HG03108 (cell line): ENCODE measurements around the gene NAA50.

ENCODE experiments used
- ATAC-seq: cut with Tn5 transposase; IDR thresholded peaks from one replicate; pipeline ENCODE4 v1.9.1; 2021; ENCODE audit warnings: moderate library complexity; ENCODE audit not compliant: unreplicated experiment

NAA50 gene

GRCh38 chr3:113743006-113743630, 2.9 kb downstream of the NAA50 start:
- no peak for ATAC-seq

DNA sequence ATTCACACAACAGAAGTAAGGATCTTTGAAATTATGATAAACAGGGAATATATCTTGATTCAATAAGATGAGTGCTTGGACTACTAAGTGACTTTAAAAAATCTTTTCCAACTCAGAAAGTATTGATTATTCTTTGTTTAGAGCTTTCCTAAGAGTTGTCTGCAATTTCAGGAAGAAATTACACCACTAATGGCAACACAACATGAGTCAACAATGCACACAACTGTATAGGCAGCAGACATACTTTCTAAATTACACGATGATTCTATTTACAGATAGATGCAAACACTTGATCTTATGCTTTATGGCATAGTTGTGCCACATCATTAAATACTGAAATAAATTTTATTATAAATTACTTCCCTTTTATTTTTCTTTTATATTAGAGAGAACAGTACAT, 4.4 kb downstream of the NAA50 start:
- ATAC-seq, result no peak

- no peak for ATAC-seq
These were observed 5.0 kb downstream of the NAA50 start for GRCh38 chr3:113741086-113741485.

DNA sequence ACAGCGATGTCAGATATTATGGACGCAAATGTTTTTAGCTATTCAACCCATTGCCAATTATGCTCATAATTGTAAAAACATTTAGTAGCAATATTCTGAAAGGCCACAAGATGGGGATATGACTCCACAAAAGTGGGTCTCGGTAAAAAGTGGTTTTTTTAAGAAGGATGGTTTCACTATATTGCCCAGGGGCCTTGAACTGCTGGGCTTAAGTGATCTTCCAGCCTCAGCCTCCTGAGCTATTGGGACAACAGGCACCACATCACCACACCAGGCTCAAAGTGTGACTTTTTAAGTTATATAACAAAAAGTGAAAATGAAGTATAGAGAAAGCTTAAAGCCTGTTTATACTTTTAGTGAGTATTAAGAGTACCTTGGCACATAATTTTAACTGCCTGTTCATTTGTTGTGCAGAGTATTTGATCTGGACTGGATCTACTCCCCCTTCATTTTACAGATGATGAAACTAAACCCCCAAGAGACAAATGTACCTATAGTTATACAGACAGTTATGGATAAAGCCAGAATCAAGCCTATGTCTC, 9.4 kb downstream of the NAA50 start:
- no peak for ATAC-seq

DNA sequence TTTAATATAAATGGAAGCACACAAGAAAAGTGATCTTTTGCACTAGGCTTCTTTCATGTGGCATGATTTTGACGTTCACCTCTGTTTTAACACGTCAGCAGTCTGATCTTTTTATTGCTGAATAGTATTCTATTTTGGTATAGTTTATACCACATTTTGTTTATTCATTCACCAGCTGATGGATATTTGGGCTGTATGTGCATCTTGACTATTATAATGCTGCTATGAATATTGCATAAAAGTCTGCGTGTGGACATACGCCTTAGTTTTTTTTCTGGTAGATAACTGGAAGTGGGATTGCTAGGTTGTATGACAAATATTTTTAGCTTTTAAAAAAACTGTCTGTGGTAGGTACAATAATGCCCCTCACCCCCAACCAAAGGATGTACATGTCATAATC, 14.4 kb downstream of the NAA50 start:
- ATAC-seq, result no peak

DNA sequence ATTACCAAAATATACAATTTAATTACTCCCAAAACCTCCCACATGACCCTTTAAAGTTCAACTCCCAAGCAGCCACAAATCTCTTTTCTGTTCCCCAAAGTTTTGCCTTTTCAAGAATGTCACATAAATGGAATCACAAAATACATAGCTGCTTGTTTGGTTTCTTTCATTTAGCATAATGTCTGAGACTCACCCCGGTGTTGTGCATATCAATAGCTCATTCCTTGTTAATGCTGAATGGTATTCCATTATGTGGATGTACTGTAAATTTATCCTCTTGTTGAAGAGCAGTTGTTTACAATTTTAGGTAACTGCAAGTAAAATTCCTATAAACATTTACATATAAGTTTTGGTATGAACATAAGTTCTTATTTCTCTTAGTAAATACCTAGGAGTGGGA, 15.5 kb downstream of the NAA50 start:
- no peak for ATAC-seq

- ATAC-seq, result no peak
These were observed 17.4 kb downstream of the NAA50 start for GRCh38 chr3:113728661-113729060.

DNA sequence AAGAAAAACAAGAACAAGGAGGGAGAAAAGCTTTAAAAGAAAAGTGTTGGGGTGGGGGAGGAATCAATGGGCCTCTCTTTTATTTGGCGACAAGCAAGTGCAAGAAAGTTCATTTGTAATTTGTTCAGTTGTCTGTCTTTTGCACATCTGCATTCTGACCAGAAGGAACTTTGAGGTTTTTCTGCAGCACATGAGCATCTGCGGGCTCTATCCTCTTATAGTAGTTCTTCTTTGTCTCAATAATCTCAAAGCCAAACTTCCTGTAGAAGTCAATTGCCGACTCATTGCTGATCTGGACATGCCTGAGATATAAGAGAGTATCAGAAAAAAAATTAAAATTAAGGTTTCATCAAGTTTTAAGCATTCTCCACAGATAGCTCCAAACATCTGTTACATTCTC, 24.4 kb downstream of the NAA50 start:
- no peak for ATAC-seq

DNA sequence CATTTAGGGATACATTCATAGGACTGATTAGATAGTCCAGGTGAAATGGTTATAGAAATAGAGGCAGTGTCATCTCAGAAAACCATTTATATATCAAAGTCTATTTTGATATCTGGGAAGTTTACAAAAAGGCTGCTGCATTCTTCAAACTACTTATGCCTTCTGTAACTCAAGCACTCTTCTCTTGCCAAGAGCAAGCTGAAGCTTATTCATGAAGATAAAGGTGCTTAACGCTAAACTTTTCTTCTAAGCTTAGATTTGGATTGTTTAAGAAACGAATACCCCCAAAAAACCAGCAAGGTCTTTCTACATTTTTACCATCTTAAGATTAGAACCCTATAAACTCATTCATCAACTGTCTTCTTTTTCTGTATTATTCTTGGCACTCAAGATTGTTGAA, 26.3 kb downstream of the NAA50 start:
- ATAC-seq, result no peak

- no peak for ATAC-seq
These were observed 26.8 kb downstream of the NAA50 start for GRCh38 chr3:113719294-113719693.

DNA sequence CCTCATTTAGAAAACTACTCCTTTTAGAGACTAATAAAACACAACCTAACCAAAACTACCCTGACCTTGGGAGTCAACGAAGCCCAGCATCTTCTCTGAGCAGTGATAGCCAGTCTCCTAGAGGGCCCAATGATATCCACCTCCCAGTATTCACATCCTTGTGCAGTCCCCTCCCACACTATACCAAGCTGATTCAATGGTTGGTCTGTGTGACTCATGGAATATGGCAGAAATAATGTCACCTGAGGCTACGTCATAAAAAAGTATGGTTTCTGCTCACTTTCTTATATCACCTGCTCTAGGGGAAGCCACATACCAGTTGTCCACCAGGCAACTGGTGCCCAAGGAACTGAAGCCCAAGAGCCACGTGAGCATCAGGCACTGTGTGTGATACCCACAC, 28.2 kb downstream of the NAA50 start:
- no peak for ATAC-seq

- ATAC-seq, result no peak
These were observed 28.7 kb downstream of the NAA50 start for GRCh38 chr3:113717308-113717707.

DNA sequence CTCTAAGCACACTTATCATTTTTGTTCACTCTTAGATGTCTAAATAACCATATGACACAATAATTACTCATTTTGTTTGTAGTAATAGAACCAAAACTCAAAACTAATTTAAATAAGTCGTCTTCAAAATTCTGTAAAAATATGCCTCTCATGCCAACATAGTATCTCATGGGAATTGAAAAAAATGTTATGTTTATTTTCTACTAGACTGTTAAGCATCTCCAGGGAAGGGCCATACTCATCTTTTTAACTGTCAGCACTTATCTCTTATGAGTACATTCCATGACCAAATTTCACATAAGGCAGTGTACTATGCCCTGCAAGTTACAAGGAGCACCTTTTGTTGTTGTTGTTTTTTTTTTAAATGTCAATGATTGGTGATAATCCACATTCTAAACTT, 31.3 kb downstream of the NAA50 start:
- no peak for ATAC-seq

DNA sequence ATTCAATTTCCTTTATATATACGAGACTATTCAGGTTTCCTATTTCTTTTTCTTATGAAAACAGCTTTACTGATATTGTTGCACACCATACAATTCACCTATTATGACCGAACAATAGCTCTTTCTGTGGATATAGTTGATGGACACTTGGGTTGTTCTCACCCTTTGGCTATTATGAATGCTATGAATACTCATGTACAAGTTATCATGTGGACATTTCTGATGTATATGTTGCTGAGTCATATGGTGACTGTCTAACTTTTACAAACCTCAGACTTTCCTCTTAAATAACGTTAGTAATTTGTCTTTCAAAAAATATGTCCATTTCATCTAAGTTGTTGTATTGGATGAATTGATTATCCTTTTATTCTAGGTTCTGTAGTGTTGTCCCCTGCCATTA, 33.9 kb downstream of the NAA50 start:
- no peak for ATAC-seq

DNA sequence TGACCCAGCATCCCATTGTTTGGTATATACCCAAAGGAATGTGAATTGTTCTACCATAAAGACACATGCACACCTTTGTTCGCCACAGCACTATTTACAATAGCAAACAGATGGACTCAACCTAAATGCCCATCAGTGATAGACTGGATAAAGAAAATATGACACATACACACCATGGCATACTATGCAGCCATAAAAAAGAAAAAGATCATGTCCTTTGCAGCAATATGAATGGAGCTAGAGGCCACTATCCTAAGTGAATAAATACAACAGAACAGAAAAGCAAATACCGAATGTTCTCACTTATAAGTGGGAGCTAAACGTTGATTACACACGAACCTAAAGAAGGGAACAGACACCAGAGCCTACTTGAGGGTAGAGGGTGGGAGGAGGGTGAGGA, 38.2 kb downstream of the NAA50 start:
- ATAC-seq, result no peak

- no peak for ATAC-seq
These were observed 47.1 kb downstream of the NAA50 start for GRCh38 chr3:113698956-113699355.

- no peak for ATAC-seq
These were observed 47.8 kb downstream of the NAA50 start for GRCh38 chr3:113698213-113698742.

- no peak for ATAC-seq
These were observed 48.5 kb downstream of the NAA50 start for GRCh38 chr3:113697500-113698090.

DNA sequence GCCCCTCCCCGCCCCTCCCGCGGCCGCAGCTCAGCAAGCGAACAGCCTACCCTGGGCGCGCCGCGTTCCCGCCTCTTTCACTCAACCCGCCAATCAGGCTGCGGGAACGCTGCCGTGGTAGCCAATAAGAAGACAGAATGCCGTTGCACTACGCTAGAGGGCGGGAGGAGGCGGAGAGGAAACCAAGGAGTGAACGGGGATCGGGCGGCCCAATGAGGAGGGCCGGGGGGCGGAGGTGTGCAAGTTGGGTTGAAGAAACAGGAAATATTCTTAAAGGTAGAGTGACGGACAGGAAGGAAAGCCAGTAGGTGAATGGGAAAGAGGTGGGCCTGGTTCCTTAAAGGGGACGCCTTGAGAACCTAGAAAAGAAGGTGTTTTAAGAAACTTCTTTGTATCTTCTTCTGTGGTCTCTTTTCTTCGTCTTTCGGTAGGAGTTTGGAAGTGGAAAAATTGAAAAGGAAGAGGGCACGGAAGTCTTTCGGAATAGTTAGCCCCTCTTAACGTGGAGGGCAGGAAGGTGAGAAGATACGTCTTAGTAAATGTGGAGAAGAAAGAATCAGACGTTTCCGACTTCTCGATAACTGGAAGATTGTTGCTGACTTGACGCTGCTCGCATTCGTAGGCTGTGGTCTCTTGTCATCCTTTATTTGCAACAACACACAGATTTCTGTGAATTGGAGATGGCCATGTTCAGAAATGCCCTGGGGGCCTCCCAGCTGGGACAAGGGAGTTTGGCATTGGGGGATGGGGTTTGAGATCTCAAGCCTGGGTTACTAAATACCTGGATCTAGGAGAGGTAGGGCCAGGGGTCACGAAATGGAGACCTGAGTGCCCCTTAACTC, 49.2 kb downstream of the NAA50 start:
- peak; percentile 95 for ATAC-seq

DNA sequence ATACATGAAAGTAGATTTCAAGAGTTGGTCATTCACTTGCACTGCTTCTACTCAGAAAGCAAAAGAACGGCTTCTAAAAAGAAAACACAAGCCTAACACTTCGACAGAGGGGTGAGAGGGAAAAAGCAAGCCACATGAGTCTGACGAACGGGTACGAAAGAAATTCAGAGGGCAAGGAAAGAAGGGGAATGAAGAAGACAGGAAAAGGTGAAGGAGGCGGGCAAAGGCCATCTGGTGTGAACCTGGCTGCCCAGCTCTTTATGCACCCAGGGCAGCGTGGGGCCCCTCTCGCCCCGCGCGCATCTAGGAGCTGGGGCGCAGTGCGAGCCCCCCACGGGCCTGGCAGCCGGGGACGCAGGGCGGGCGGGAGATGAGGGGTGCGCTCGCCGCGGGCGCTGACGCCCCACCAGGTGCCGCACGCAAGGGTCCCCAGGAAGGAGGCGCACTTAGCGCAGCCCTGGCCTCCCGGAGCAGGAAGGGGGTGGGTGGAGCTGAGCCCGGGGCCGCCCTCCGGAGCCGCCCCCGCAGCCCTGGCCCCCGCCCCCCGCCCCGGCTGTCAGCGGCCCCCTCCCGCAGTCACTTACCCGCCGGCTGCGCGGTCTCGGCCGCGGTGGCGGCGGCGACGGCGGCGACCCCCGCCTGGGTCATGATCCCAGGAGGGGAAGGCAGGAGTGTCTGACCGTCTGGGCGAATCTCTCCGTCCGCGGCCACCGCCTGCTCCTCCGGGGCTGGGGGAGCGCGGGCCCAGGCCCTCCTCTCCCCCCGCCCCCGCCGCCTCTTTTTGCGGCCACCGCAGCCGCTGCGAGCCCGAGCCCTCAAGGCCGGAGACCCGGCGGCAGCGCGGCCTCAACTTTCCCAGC, 50.0 kb downstream of the NAA50 start, which contains the start of gene USF3:
Gene USF3 (minus strand): TSS at position 857 of the 860 bp plus-strand sequence. CDS start 21,764 bp downstream, outside the sequence.
- peak; percentile 58 for ATAC-seq

DNA sequence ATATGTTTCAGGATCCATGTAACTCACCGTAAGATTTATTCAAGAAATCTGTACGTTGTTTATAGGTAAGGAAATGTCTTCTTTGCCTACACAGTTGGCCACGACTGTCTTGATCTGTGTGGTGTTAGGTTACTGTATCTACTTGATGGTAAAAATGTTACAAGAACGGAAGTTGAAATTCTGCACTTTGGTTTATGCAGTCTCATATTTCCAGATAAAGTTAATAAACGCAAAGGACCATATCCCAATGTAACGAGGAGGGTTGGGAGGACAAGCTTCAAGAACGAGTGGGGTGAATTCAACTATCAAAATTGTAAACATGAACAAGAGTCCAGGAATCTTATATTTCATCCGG, 50.6 kb downstream of the NAA50 start:
- no peak for ATAC-seq
